RWPE1 (cell line): ENCODE measurements around the gene SNX18.

Source experiments
- CTCF ChIA-PET: fragments of 350-600 bp; sonication (Branson Sonifier 250); formaldehyde crosslinking; extraction: SDS; loops from one replicate; lab custom pipeline; 2021; lab: Yijun Ruan, JAX
- POLR2A ChIA-PET: fragments of 400-600 bp; formaldehyde crosslinking; extraction: SDS; loops from one replicate; lab custom pipeline; 2020; ENCODE audit warnings: antibody characterized with exemption; ENCODE audit not compliant: low non-redundant PET; lab: Yijun Ruan, JAX
- DNase-seq: peaks from one replicate; pipeline ENCODE4 v3.0.0; 2012; ENCODE audit warnings: low spot score
- H3K27ac ChIP-seq: fragments of 450-650 bp; 2 replicates; pipeline ENCODE4 v1.5.1; 2017
- CTCF ChIP-seq: fragments of 450-650 bp; conservative IDR thresholded peaks from 2 replicates; pipeline ENCODE4 v1.5.1; 2017; ENCODE audit warnings: low read depth, mild to moderate bottlenecking

The SNX18 gene

DNA sequence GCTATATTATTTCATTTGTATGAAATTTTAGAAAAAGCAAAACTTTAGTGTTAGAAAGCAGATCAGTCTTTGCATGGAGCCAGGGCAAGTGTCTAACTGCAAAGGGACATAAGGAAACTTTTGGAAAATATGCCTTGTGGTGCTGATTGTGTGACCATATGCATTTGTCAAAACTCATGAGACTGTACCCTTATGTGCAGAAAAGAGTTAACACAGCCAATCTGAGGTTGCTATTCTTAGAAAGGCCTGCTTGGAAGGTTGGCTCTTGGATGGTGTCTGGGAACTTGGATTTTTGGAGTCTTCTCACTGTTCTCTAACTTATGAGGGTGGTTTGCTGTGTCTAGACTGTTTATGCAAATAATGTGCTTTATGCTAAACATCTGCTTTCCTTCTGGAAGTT is 76.6 kb downstream of the SNX18 start:
- ChIA-PET CTCF (no interaction called here), POLR2A (no interaction called here)
- TF ChIP-seq CTCF: no peak
- no peak overlapping the region for H3K27ac ChIP-seq
- DNase-seq: no peak

DNA sequence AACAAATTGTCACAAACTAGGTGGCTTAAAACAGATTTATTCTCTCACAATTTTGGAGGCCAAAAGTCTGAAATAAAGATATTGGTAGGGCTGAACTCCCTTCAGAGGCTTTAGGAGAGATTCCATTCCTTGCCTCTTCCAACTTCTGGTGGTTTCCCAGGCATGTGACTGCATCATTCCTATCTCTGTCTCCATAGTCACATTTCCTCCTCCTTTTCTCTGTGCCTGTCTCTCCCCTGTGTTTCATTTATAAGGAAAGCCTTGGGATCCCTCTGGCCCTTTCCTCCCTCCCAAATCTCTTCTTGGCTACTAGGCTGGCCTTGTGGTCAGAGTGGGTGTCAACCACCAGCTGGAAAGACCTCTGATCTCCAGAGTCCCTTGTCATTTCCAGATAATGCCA is 78.2 kb downstream of the SNX18 start:
- no peak for DNase-seq
- CTCF ChIA-PET: no interaction called here
- TF ChIP-seq CTCF: no peak
- POLR2A ChIA-PET: no interaction called here
- no peak overlapping the region for H3K27ac ChIP-seq
